ENCODE measurements around the gene LMO3. TPM values are rescaled to one million over a fixed set of nuclear protein-coding genes. Genes with fewer than 3 reads are reported as not detected.

Gene LMO3
- total RNA-seq, 2 donors from 2014 or later = 45.4 to 49.5 TPM

DNA sequence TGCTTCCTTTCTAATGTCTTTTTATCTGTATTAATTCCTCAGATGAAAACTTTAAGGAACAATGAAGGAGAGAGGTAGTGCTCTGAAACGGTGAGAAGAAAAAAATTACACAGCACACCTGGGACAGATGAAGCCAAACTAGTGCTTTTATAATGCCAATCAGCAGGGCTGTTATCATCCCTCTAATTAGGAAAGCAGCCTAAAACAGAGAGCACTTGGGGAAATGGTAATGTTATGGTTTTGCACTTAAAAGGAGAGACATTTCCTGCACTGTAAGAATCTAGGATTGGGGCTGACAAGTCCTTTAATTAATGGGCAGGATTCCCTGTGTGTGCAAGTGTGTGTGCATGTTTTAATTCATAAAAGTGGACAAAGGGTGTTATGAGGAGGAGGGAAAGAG is 4.8 kb upstream of the LMO3 start:
- H3K27ac ChIP-seq = peak overlapping the region; percentile 85 to 88
- no peak for TF ChIP-seq CTCF (IDR thresholded peaks at IDR 0.05)
- H3K27me3 ChIP-seq (replicated peaks; ENCODE audit: insufficient read depth) = no peaks in the 10 kb centered on the region
- ATAC-seq (ENCODE audit: insufficient number of reproducible peaks, low FRiP score, low read depth) (no peak), DNase-seq (ENCODE audit: low spot score) (no peak)
- no peaks in the 10 kb centered on the region for H3K36me3 ChIP-seq
- H3K4me3 ChIP-seq = peak overlapping the region; percentile 79
- peaks cover 0 to 36% of the 10 kb centered on the region in 2 donors for H3K4me1 ChIP-seq (ENCODE audit: control insufficient read depth in 1 of 2, low read depth in 2 of 2)
- H3K9me3 ChIP-seq = no peaks in the 10 kb centered on the region

DNA sequence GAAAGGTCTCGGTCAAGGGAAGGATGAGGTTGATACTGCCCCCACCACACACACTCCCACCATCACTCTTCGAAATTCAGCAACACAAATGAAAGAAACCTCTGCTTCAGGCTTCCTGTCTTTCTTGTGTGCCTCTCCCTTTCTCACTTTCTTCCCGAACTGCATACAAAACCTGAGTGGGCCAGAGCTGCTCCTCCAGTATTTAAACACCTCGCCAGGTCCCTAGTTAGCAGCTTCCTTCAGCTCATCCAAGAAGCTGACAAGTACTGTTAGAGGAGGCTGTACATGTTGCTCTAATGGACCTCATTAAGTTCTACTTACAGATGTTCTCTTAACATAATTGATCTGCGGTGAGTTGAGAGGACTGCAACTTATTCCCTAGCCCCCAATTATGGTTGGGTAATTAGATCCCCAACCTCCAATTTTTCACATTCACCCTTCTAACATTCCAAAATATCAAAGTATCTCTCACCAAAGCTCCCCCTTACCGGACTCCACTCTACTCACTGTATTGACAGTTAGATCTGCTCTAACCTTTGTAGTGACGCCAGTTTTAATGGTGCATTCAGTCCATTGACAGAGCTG is 4.1 kb upstream of the LMO3 start:
- TF ChIP-seq CTCF (IDR thresholded peaks at IDR 0.05) = no peak
- Histone ChIP-seq H3K27me3 (replicated peaks; ENCODE audit: insufficient read depth) (no peaks in the 10 kb centered on the region), H3K9me3 (no peaks in the 10 kb centered on the region), H3K4me1 (ENCODE audit: control insufficient read depth in 1 of 2, low read depth in 2 of 2) (peaks cover 0 to 36% of the 10 kb centered on the region in 2 donors), H3K4me3 (peak overlapping the region; percentile 79), H3K27ac (peak overlapping the region; percentile 85 to 88), H3K36me3 (no peaks in the 10 kb centered on the region)
- no peak for DNase-seq (ENCODE audit: low spot score)
- no peak for ATAC-seq (ENCODE audit: insufficient number of reproducible peaks, low FRiP score, low read depth)

DNA sequence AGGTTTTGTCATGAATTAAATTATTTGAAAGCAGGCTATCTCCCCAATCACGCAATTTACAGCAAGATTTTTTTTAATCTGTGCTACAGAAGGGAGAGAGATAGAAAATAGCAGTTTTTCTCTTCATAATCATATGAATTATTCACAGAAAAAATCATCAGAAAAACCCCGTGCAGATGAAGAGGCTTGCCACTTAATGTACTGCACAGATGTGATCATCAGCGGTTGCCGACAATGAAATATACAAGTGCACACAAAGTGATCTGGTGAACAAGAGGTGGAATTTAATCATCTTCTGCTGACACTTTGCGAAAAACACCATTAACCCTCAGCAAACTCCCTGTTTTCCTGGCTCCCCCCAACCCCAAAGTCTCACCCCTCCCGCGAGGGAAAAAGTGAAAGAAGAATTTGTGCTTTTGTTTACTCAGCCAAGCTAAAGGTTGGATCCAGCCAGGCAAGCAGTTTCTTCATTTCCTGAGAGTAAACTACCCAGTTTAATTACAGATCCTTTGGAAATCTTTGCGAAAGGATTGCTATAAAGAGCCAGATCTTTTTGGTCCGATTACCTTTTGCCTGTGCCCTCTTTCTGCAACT is 3.1 kb upstream of the LMO3 start:
- H3K36me3 ChIP-seq = no peaks in the 10 kb centered on the region
- H3K9me3 ChIP-seq = no peaks in the 10 kb centered on the region
- no peak for ATAC-seq (ENCODE audit: insufficient number of reproducible peaks, low FRiP score, low read depth)
- H3K4me3 ChIP-seq = peak overlapping the region; percentile 79
- peak overlapping the region; percentile 85 to 88 for H3K27ac ChIP-seq
- H3K27me3 ChIP-seq (replicated peaks; ENCODE audit: insufficient read depth) = no peaks in the 10 kb centered on the region
- TF ChIP-seq CTCF (IDR thresholded peaks at IDR 0.05) = no peak
- peaks cover 0 to 37% of the 10 kb centered on the region in 2 donors for H3K4me1 ChIP-seq (ENCODE audit: control insufficient read depth in 1 of 2, low read depth in 2 of 2)
- no peak for DNase-seq (ENCODE audit: low spot score)

GRCh38 chr12:16607906-16608775 is 2.2 kb upstream of the LMO3 start:
- Histone ChIP-seq H3K27me3 (replicated peaks; ENCODE audit: insufficient read depth) (no peaks in the 10 kb centered on the region), H3K9me3 (no peaks in the 10 kb centered on the region), H3K4me3 (peak overlapping the region; percentile 79), H3K4me1 (ENCODE audit: control insufficient read depth in 1 of 2, low read depth in 2 of 2) (peaks cover 0 to 36% of the 10 kb centered on the region in 2 donors), H3K27ac (peak overlapping the region; percentile 85 to 88), H3K36me3 (no peaks in the 10 kb centered on the region)
- DNase-seq (ENCODE audit: low spot score) = no peak
- no peak for TF ChIP-seq CTCF (IDR thresholded peaks at IDR 0.05)
- ATAC-seq (ENCODE audit: insufficient number of reproducible peaks, low FRiP score, low read depth) = no peak

- Histone ChIP-seq H3K27me3 (replicated peaks; ENCODE audit: insufficient read depth) (no peaks in the 10 kb centered on the region), H3K4me3 (peak overlapping the region; percentile 79), H3K9me3 (no peaks in the 10 kb centered on the region), H3K4me1 (ENCODE audit: control insufficient read depth in 1 of 2, low read depth in 2 of 2) (peaks cover 0 to 35% of the 10 kb centered on the region in 2 donors), H3K27ac (peak overlapping the region; percentile 85 to 88), H3K36me3 (no peaks in the 10 kb centered on the region)
- ATAC-seq (ENCODE audit: insufficient number of reproducible peaks, low FRiP score, low read depth) = peak; percentile 16
- no peak for DNase-seq (ENCODE audit: low spot score)
- TF ChIP-seq CTCF (IDR thresholded peaks at IDR 0.05) = no peak
Observed at GRCh38 chr12:16606991-16607390, 1.0 kb upstream of the LMO3 start.
